ENCODE results near the gene FAM114A1.
A peak's percentile ranks its signal among the peaks of the same experiment; 100 is the strongest.

The FAM114A1 gene

DNA sequence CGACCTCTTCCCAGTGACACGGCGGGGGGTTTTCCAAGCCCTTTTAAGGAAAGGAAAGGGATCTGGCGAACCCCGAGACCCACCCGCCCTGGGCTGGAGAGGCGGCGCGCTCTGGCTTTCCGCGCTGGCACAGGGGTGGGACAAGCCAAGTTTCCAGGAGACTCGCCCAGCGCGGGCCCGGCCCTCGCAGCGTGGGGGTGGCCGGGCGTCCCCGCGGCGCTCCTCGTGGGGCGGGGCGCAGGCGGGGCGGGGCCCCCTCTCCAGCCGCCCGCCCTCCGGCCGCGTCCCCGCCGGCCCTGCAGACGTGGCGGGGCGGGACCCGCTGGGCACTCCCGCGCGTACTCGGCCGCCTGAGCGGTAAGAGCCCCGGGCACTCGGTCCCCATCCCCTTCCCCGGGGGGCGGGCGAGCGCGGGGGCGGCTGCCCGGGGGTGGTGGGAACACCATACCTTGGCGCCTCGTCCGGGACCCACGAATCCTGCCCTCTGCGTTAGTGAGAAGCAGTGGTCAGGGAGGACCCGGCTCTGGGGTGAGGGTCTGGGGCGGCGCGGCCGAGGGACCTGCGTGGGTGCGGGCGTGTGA is at the start of gene FAM114A1:
Gene FAM114A1, plus strand, starts transcription at position 329 of the 581 bp plus-strand sequence. CDS start 10,273 bp downstream, outside the sequence.
- DNase-seq, result peak; percentile 9 to 16

DNA sequence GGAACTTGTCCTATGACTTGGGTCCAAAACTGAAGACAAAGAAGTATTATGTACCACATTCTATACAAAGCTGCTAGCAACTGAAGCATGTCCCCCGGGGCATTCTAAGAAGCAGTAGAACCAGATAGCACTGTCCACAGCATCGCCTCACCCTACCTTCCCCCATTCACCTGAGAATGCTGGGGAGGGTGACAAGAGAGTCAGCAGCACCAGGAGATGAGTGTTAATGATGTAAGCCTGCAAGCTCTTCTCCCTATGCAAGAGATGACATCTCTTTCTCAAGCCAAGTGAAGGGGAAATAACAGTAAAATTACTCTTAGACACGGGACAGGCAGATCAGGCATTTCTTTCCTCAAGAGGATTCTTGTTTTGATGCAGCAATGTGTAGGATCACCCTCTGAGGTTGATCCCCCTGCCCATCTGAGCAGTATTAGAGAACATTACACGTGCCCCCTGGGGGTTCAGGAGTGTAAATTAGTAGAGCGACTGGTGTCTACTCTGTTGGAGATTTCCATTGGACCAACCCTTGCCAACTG is 49.1 kb upstream of the FAM114A1 start:
- no peak for DNase-seq

DNA sequence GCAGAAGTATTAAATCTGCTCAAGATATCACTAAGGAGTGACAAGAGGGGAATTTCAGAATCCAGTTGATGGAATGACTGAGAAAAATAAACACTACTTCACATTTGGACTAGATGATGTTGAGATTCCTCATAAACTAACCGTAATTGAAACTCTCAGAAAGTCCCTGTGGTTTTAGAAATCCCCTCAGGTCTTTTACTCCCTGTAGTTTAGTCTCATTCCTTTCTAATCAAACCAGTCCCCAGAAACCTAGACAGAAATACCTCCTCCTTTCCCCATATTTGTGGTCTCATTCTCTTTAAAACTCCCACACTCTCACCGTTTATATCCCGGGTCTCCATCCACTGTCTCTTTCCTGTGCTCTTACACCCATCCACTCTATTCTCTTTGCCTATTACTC is 48.0 kb upstream of the FAM114A1 start:
- no peak for DNase-seq

DNA sequence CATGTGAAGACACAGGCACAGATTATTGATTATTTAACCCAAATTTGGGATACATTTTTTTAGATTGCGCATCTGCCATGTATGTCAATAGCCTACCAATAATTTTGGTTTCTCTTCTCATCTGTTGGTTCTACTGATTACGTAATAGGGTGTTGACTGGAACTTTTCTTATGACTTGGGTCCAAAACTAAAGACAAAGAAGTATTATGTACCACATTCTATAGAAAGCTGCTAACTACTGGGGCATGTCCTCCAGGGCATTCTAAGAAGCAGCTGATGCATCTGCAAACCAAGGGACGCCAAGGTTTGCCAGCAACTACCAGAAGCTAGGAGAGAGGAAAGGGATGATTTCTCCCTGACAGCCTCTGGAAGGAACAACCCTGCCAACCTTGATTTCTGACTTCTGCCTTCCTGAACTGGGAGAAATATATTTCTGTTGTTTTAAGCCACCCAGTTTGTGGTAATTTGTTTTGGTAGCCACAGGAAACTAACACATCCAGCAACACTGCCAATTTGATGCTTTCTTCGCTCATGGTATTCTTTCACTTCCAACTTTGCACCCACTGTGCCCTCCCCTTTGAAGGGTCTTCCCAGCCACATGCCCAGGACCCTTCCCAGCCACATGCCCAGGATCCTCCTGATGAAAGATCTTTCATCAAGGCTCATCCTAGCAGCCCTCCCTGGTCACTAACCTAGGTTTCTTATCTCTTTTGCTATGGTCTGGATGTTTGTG is 47.1 kb upstream of the FAM114A1 start:
- no peak for DNase-seq

DNA sequence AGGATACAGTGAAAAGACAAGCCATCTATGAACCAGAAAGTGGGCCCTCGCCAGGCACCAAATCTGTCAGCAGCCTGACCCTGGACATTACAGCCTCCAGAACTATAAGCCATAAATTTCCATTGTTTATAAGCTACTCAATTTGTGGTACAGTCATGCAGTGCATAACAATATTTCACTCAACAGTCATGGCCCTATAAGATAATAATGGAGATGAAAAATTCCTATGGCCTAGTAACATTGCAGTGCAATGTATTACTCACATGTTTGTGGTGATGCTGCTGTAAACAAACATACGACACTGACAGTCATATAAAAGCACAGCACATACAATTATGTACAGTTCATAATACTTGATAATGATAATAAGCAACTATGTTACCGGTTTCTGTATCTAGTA is 45.9 kb upstream of the FAM114A1 start:
- DNase-seq, result no peak

DNA sequence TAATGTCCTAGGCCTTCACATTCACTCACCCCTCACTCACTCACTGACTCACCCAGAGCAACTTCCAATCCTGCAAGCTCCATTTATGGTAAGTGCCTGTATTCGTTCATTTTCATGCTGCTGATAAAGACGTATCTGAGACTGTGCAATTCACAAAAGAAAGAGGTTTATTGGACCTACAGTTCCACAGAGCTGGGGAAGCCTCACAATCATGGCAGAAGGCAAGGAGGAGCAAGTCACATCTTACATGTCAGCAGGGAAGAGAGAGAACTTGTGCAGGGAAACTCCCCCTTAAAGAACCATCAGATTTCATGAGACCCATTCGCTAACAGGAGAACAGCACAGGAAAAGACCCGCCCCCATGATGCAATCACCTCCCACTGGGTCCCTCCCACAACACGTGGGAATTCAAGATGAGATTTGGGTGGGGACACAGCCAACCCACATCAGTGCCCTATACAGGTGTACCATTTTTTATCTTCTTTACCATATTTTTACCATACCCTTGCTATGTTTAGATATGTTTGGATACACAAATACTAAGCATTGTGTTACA is 44.8 kb upstream of the FAM114A1 start:
- DNase-seq, result no peak

DNA sequence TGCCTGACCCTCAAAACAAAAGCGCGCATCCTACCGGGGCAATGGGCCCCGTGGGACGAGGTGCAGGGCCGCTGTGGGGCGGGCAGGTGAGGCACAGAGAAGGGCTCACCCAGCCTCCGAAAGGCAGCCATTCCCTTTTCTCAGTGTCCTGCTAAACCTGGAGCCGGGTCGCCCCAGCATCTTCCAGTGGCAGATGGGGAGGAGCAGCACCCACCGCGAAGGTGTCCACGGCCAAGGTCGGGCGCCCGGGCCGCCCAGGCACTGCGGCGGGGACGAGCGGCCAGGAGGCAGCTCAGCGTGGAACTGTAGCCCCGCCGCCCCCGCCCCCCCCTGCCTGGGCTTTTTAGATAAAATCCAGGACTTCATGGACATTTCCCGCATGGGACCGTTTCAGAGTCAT is 43.8 kb upstream of the FAM114A1 start:
- no peak for DNase-seq

DNA sequence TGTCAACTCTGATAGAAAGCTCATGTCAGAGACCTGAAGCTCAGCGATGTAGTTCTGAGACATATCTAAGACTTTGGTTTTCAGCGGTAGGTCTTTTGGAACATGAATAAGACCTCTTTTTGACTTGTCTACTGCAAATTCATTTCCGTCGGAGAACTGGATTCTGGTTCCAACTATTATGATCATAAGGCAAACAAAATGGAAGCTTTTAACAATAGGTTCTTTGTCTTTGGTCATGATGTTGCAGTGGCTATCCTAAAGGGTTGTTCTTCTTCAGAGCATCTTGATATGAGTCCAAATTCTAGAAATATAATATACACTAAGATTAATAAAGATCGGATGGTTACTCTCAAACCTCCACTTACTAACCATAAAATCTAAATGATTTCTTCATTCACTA is 38.4 kb upstream of the FAM114A1 start:
- DNase-seq, result no peak

DNA sequence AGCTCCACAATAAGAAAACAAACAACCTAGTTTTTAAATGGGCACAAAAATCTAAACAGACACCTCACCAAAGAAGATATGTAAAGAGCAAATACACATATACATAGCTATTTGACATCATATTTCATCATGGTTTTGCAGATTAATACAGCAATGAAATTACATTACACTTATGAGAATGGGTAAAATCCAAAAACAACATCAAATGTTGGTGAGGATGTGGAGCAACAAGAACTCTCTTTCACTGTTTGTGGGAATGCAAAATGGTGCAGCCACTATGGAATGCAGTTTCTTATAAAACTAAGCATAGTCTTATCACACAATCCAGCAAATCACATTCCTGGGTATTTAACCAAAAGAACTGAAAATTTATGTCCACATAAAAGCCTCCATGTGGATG is 36.0 kb upstream of the FAM114A1 start:
- no peak for DNase-seq

DNA sequence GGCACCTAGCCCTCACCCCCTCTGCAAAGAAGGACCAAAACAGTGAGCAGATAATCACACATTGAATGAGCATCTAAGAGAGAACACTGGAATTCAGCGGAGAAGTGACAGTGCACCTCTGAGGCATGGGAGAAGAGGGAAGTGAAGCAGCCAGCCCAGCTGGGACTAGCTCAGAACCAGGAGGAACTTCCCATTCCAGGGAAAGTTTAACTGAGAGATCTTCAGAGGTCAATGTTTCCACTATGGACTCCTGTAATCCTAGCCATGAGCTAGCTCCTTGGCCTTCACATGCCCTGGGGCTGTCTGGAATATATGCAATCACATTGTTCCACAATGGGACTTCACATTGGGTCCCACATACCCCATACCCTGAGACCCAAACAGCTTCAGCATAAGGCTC is 35.4 kb upstream of the FAM114A1 start:
- no peak for DNase-seq

DNA sequence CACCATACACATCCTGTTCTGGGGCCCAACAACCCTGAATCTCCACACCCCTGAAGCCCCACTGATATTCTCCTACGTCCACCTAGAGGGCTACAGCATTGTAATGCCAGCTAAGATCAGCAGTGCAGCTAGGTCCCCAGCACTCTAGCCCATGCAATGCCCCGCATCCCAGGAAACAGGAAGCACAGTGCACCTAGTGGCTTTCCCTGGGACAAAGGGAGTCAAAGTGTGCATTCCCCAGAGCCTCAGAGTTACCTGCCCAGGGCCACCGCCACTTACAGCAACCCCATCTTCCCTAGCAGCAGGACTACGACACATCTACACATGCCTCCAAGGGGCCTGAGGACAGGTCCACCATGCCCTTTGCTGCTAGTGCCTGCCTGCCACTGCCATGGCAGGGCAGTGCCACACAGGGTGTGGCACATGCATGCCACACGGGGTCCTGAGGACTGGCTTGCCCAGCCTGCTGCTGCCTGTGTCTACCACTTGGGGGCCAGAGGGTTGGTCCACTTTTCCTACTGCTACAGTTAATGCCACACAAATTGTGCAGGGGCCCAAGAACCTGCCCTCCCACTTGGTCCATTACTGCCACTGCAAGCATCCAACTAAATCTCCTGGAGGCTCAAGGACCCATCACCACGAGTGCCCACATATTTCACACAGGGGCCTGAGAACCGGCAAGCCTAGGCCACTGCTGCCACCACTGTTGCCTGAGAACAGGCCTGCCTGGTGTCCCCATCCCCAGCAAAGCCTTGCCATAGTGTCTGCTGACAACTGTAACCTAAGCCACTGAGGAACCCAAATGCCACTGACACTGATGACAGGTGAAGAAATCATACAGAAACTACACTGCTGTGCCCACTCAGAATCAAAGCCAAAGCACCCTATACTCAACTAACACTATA is 34.7 kb upstream of the FAM114A1 start:
- no peak for DNase-seq

DNA sequence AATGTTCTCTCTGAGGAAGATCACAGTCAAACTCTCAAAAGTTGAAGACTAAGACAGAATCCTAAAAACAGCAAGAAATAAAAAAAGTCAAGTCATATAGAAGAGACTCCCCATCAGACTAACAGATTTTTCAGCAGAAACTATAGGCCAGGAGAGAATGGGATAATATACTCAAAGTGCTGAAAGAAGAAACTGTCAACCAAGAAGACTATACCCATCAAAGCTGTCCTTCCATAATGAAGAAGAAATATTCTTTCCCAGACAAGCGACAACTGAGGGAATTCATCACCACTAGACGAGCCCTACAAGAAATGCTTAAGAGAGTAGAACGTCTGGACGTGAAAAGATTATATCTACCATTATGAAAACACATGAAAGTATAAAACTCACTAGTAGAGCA is 33.0 kb upstream of the FAM114A1 start:
- DNase-seq, result no peak

DNA sequence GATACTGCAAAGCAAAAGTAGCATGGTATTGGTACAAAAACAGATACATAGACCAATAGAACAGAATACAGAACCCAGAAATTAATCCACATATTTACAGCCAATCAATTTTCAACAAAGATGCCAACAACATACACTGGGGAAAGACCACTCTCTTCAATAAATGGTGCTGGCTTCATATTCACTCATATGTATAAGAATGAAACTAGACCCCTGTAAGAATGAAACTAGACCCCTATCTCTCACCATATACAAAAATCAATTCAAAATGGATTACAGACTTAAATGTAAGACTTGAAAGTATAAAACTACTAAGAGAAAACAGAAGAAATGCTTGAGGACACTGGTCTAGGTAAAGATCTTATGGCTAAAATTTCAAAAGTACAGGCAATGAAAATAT is 30.3 kb upstream of the FAM114A1 start:
- no peak for DNase-seq

DNA sequence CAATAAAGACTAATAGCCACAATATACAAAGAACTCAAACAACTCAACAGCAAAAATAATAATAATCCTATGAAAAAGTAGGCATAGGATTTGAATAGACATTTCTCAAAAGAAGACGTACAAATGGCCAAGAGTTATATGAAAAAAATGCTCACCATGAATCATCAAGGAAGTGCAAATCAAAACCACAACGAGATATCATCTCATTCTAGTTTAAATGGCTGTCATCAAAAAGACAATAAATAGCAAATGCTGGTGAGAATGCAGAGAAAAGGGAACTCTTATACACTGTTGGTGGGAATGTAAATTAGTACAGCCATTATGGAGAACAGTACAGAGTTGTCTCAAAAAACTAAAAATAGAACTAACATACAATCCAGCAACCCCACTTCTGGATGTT is 29.8 kb upstream of the FAM114A1 start:
- DNase-seq, result peak in 1 of 2 donors; percentile 43

DNA sequence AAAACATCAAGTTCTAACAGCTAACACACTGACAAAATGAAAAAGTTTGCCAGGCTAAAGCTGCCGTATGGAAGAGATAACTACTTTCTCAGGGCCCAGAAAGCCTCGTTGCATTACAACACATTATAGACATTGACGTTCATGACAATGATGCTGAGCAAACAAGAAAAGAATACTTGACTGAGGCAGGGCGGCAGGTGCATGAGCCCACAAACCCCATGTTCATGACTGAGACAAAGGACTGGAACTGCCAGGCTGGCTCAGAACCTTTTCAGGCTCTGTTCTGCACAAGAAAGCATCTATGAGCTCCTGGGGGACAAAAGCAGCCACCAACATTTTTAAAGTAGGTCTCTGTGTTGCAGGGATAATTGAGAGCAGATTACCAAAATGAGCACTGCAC is 24.6 kb upstream of the FAM114A1 start:
- DNase-seq, result no peak

DNA sequence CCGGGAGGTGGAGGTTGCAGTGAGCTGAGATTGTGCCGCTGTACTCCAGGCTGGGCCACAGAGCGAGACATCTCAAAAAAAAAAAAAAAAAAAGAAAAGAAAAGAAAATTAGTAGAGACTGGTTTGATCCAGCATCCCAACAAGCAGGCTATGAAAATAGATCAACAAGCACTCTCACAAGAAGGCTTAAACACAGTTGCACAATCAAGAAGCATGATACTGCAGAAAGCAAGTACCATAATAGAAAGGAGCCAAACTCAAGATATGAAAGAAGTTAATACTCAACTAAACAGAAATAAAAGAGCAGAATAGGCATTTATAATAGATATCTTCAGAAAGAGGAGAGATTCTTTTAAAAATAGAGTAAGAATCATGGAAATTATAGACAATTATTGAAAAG is 21.6 kb upstream of the FAM114A1 start:
- DNase-seq, result no peak

DNA sequence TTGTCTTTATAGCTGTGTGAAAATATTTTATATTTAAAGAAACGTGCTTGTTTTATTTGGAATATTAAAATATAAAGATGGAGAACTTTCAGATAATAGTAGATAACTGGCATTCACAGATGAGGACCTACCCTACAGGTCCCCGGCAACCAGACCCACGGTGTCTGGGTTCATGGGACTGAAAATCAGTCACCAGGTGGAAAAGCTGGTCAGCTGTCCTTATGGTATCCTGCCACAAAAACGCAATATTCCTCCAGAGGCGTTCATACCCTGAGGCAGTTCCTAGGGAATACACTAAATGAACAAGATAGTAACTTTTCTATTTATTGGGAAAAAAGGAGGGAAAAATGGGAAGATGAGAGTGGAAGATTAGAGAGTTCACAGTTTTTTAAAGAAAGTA is 12.1 kb upstream of the FAM114A1 start:
- DNase-seq, result no peak

DNA sequence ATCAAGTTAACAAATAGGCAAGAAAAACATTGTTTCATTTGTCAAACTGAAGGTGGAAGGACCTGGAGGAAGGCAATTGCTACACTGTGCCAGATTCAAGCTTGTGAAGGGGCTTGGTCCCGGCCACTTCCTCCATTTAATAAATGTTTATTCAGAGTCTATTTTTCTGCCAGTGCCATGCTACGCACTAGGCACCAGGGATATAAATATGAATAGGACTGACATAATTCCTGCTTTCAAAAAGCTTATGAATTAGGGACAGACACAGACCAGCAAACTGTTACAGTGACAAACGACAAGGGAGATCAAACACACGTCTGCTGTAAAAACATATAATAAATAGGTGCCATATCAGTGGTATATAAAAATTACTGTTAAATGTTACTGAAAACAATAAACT is 11.6 kb upstream of the FAM114A1 start:
- DNase-seq, result peak; percentile 16 to 30

DNA sequence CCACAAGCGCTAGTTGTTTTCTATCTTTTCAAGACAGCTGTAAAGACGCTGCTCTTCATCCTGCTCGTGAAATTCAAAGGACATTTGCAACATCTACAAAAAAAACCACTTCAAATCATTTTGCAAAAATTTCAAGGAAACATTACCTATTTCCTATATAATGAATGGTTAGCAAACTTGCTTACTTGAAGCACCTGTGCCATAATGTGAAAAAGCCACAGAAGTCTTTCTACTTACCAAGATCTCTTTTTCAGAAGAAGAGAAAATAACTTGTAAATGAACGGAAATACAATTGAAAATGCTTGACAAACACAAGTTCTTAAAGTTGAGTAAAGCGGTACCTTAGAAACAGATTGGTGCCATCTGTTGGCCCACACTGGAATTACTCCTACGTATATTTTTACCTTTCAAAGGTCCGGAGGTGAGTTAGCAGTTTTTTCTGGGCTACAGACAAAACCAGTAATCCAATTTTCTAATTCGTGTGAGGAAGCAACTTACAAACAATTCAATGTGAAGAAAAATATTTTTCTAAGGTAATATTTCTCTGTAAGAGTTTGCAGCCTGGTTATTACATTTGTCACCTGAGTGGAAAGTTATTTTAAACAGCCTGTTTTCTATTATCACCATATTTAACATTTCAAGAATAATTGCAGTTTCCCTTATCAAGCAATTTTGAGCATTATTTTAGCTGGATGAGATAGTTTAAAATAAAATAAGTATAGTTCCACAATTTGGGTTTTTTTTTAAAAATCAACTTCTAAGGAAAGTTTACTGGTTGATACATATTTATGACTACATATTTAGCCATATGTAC is 10.9 kb upstream of the FAM114A1 start, which contains the start of gene TLR6:
Gene TLR6, minus strand, starts transcription at position 294 of the 814 bp plus-strand sequence. CDS start 27,344 bp downstream, outside the sequence.
- peak; percentile 72 to 83 for DNase-seq

DNA sequence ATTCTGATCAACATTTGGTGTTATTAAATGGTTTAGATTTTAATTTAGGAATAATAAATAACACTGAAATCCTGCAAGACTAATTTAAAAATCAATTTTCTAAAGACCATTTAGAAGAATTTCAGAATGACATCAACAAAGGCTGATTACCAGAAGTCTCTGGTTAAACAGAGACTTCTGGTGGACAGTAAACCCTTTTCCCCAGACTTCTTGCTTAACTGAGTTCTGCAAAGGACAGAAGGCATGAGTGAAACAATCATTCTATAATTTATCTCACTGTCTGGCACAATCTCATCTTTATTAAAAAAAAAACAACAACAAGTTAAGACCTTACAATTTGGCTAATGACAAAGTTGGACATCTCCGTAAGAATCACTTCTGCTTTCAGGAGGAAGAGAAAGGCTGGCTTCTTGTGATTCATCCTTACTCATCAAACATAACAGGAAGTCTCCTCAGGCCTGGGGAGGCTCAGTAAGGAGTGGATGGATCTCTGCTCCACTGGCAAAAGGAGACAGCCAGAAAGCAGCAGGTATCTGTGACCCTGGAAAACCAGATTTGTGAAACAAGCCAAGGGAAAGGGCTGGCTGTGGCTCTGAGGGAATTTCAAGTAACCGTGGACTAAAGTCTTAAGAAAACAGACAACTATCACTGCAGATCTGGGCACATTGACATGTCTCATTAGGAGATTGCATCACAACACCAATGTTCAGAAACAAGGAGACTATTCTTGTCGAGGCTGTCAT is 10.1 kb upstream of the FAM114A1 start:
- peak; percentile 25 to 61 for DNase-seq

DNA sequence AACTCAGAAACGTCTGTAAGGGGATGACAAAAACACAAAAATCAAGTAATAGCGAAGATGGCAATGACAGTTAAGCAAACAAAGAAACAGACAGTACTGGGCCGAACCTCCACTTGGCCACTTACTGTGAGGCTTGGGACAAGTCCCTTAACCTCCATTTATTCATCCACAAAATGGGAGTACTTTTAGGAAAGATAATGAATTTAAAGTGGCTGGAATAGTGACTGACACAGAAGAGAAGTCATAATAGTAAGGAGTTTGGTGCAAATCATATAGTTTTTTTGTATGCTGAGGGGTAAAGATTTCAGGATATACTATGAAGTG is 9.5 kb upstream of the FAM114A1 start:
- no peak for DNase-seq

DNA sequence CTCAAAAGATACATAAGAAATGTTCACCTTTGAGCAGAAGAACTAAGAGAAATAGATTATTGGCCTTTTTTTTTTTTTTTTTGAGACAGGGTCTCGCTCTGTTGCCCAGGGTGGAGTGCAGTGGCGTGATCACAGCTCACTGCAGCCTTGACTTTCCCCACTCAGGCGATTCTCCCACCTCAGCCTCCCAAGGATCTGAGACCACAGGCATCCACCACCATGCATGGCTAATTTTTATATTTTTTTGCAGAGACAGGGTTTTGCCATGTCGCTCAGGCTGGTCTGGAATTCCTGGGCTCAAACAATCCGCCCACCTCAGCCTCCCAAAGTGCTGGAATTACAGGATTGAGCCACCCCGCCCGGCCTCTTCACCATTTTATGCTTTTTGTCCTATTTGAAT is 8.1 kb upstream of the FAM114A1 start:
- DNase-seq, result no peak

Data from CD4-positive, alpha-beta T cell treated with Interferon alpha-2 for 1 hour (primary cell).